Neural cell (in vitro differentiated cells): ENCODE measurements around the gene PCBP4. TPM values are rescaled to one million over a fixed set of nuclear protein-coding genes. Genes with fewer than 3 reads are reported as not detected.

Experiments used
- H2AFZ ChIP-seq: fragments of 200-600, 300-800 bp; sonication (generic), shearing (Covaris generic); 2 replicates; pipeline ENCODE4 v1.6.0; 2014; ENCODE audit warnings: low read depth, mild to moderate bottlenecking, antibody characterized with exemption, low read length, moderate library complexity
- H3F3A ChIP-seq: fragments of 200-600 bp; shearing (Covaris generic); 2 replicates; pipeline ENCODE4 v1.6.1; 2016; ENCODE audit warnings: mild to moderate bottlenecking, moderate library complexity, mixed read lengths, antibody characterized with exemption, low read length; ENCODE audit not compliant: insufficient read depth, poor library complexity, severe bottlenecking
- H3K27ac ChIP-seq: fragments of 200-600, 300-800 bp; sonication (generic), shearing (Covaris generic); 2 replicates; pipeline ENCODE4 v1.5.1; 2014; ENCODE audit warnings: mild to moderate bottlenecking, low read length, moderate library complexity
- H3K27me3 ChIP-seq: fragments of 300-800, 200-600 bp; sonication (generic), shearing (Covaris generic); 2 replicates; pipeline ENCODE4 v1.6.0; 2014; ENCODE audit warnings: mild to moderate bottlenecking, low read depth, low read length, moderate library complexity; ENCODE audit not compliant: insufficient read depth
- H3K36me3 ChIP-seq: fragments of 300-800, 200-600 bp; sonication (generic), shearing (Covaris generic); 2 replicates; pipeline ENCODE4 v1.5.1; 2014; ENCODE audit warnings: mild to moderate bottlenecking, antibody characterized with exemption, low read length, moderate library complexity; ENCODE audit not compliant: insufficient read depth
- H3K4me2 ChIP-seq: fragments of 300-800, 200-600 bp; sonication (generic), shearing (Covaris generic); 2 replicates; pipeline ENCODE4 v1.6.0; 2014; ENCODE audit warnings: mild to moderate bottlenecking, low read length
- H3K4me3 ChIP-seq: fragments of 300-800, 200-600 bp; sonication (generic), shearing (Covaris generic); 2 replicates; pipeline ENCODE4 v1.5.1; 2014; ENCODE audit warnings: mild to moderate bottlenecking, low read length, moderate library complexity
- H3K79me2 ChIP-seq: fragments of 200-600 bp; shearing (Covaris generic); replicated peaks from 2 replicates; pipeline ENCODE4 v1.6.0; 2014; ENCODE audit warnings: mild to moderate bottlenecking, low read length, moderate library complexity; ENCODE audit not compliant: insufficient read depth
- H3K9ac ChIP-seq: fragments of 300-800, 200-600 bp; sonication (generic), shearing (Covaris generic); 2 replicates; pipeline ENCODE4 v1.6.1; 2016; ENCODE audit warnings: mild to moderate bottlenecking, low read length, mixed read lengths
- H3K9me2 ChIP-seq: fragments of 200-600 bp; shearing (Covaris generic); 2 replicates; pipeline ENCODE4 v1.6.1; 2016; ENCODE audit warnings: mild to moderate bottlenecking, low read length, mixed read lengths; ENCODE audit not compliant: insufficient read depth
- H3K9me3 ChIP-seq: fragments of 200-600, 300-800 bp; sonication (generic), shearing (Covaris generic); 2 replicates; pipeline ENCODE4 v1.6.1; 2016; ENCODE audit warnings: mild to moderate bottlenecking, mixed run types, low read length, moderate library complexity, mixed read lengths
- H4K20me1 ChIP-seq: fragments of 200-600 bp; shearing (Covaris generic); 2 replicates; pipeline ENCODE4 v1.6.1; 2016; ENCODE audit warnings: mild to moderate bottlenecking, mixed run types; ENCODE audit not compliant: insufficient read depth
- EP300 ChIP-seq: fragments of 450-650 bp; conservative IDR thresholded peaks from 2 replicates; pipeline ENCODE4 v1.6.1; 2014; ENCODE audit warnings: antibody characterized with exemption, mild to moderate bottlenecking, moderate library complexity; ENCODE audit not compliant: poor library complexity, severe bottlenecking
- EZH2 ChIP-seq: fragments of 200-600, 300-800 bp; shearing (Covaris generic), sonication (generic); IDR thresholded peaks from 2 replicates; pipeline ENCODE4 v1.6.1; 2014; ENCODE audit warnings: antibody characterized with exemption, low read length, borderline replicate concordance, mild to moderate bottlenecking; ENCODE audit not compliant: insufficient read depth, poor library complexity, severe bottlenecking
- MXI1 ChIP-seq: fragments of 450-650 bp; conservative IDR thresholded peaks from 2 replicates; pipeline ENCODE4 v1.6.1; 2014; ENCODE audit warnings: antibody characterized with exemption, mild to moderate bottlenecking; ENCODE audit not compliant: poor library complexity, severe bottlenecking
- POLR2AphosphoS5 ChIP-seq: IDR thresholded peaks from 2 replicates; pipeline ENCODE4 v1.6.1; 2012
- RAD21 ChIP-seq: fragments of 450-650 bp; conservative IDR thresholded peaks from 2 replicates; pipeline ENCODE4 v1.6.1; 2014; ENCODE audit warnings: antibody characterized with exemption, mild to moderate bottlenecking, moderate library complexity
- SMC3 ChIP-seq: fragments of 450-650 bp; conservative IDR thresholded peaks from 2 replicates; pipeline ENCODE4 v1.6.1; 2014; ENCODE audit warnings: antibody characterized with exemption, mild to moderate bottlenecking, moderate library complexity; ENCODE audit not compliant: poor library complexity
- TAF1 ChIP-seq: IDR thresholded peaks from 2 replicates; pipeline ENCODE4 v1.6.1; 2012; ENCODE audit warnings: low read depth
- polyA plus RNA-seq: library from polyadenylated mRNA; depleted of rRNA; stranded (reverse); fragments of >200 nt; gene quantifications from 2 replicates; pipeline ENCODE4 v1.2.3, GENCODE V29; 2014
- TF ChIP-seq, protein P1 (sequence below): IDR thresholded peaks from 2 replicates; pipeline ENCODE4 v1.6.1; 2012; ENCODE audit warnings: borderline replicate concordance
- TF ChIP-seq, protein P2 (sequence below): fragments of 450-650 bp; IDR thresholded peaks from 2 replicates; pipeline ENCODE4 v1.5.1; 2014; ENCODE audit warnings: antibody characterized with exemption, mild to moderate bottlenecking, moderate library complexity; ENCODE audit not compliant: poor library complexity, severe bottlenecking

Gene PCBP4
- polyA plus RNA-seq, 1 donor from 2014 or later: 251 TPM

- H3K4me3 ChIP-seq: peak overlapping the region; percentile 74
- H3K27ac ChIP-seq: no peak overlapping the region
- no peaks in the 10 kb centered on the region for H3K36me3 ChIP-seq
- H3F3A ChIP-seq: no peaks in the 10 kb centered on the region
- TF ChIP-seq MXI1 (no peak), SMC3 (no peak), RAD21 (no peak), EZH2 (no peak), POLR2AphosphoS5 (no peak), TAF1 (no peak), EP300 (no peak)
- TF ChIP-seq, protein P1, sequence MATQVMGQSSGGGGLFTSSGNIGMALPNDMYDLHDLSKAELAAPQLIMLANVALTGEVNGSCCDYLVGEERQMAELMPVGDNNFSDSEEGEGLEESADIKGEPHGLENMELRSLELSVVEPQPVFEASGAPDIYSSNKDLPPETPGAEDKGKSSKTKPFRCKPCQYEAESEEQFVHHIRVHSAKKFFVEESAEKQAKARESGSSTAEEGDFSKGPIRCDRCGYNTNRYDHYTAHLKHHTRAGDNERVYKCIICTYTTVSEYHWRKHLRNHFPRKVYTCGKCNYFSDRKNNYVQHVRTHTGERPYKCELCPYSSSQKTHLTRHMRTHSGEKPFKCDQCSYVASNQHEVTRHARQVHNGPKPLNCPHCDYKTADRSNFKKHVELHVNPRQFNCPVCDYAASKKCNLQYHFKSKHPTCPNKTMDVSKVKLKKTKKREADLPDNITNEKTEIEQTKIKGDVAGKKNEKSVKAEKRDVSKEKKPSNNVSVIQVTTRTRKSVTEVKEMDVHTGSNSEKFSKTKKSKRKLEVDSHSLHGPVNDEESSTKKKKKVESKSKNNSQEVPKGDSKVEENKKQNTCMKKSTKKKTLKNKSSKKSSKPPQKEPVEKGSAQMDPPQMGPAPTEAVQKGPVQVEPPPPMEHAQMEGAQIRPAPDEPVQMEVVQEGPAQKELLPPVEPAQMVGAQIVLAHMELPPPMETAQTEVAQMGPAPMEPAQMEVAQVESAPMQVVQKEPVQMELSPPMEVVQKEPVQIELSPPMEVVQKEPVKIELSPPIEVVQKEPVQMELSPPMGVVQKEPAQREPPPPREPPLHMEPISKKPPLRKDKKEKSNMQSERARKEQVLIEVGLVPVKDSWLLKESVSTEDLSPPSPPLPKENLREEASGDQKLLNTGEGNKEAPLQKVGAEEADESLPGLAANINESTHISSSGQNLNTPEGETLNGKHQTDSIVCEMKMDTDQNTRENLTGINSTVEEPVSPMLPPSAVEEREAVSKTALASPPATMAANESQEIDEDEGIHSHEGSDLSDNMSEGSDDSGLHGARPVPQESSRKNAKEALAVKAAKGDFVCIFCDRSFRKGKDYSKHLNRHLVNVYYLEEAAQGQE: no peak
- TF ChIP-seq, protein P2, sequence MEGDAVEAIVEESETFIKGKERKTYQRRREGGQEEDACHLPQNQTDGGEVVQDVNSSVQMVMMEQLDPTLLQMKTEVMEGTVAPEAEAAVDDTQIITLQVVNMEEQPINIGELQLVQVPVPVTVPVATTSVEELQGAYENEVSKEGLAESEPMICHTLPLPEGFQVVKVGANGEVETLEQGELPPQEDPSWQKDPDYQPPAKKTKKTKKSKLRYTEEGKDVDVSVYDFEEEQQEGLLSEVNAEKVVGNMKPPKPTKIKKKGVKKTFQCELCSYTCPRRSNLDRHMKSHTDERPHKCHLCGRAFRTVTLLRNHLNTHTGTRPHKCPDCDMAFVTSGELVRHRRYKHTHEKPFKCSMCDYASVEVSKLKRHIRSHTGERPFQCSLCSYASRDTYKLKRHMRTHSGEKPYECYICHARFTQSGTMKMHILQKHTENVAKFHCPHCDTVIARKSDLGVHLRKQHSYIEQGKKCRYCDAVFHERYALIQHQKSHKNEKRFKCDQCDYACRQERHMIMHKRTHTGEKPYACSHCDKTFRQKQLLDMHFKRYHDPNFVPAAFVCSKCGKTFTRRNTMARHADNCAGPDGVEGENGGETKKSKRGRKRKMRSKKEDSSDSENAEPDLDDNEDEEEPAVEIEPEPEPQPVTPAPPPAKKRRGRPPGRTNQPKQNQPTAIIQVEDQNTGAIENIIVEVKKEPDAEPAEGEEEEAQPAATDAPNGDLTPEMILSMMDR: no peak
- H3K9me2 ChIP-seq: no peaks in the 10 kb centered on the region
- no peaks in the 10 kb centered on the region for H3K27me3 ChIP-seq
- H3K4me2 ChIP-seq: no peak overlapping the region
- no peak overlapping the region for H3K9ac ChIP-seq
- peaks cover 31% of the 10 kb centered on the region for H3K79me2 ChIP-seq
- no peak overlapping the region for H2AFZ ChIP-seq
- no peaks in the 10 kb centered on the region for H4K20me1 ChIP-seq
- H3K9me3 ChIP-seq: no peaks in the 10 kb centered on the region
Observed at GRCh38 chr3:51963951-51964451, 3.3 kb downstream of the PCBP4 start.

DNA sequence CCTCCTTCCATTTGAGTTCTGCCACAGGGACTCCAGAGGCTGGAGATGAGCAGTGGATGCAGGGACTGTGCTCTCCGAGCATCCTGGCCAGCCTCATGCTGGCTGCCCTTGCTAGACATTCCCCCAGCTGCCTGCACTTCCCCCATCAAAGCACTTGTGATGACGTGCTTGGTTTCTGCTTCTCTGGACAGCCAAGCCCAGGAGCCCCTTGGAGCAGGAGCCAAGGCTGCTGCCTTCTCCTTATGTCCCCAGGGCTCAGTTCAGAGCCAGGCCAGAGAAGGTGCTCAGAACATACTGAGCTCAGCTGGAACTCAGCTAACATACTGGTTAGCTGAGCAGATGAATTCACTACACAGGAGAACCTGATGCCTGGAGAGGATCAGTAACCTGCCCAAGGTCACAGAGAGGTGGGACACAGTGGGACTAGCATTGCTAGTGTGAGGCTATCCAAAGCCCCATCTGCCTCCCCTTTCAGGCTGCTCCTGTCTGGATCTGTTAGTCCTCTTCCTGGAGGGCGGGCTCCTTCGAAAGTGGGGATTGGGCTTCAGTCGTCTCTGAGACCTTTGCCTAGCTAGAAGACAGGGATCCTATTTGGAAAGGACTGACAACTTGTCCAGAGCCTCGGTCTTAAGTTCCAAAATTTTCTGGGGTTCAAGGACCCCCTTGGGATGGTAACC lies 4.3 kb downstream of the PCBP4 start:
- Histone ChIP-seq H3K4me3 (no peak overlapping the region), H3K79me2 (peaks cover 31% of the 10 kb centered on the region), H3F3A (no peaks in the 10 kb centered on the region), H3K27ac (no peak overlapping the region), H3K9ac (no peak overlapping the region), H2AFZ (no peak overlapping the region), H3K9me3 (no peaks in the 10 kb centered on the region), H3K27me3 (no peaks in the 10 kb centered on the region), H4K20me1 (no peaks in the 10 kb centered on the region), H3K9me2 (no peaks in the 10 kb centered on the region), H3K36me3 (no peaks in the 10 kb centered on the region), H3K4me2 (no peak overlapping the region)
- TF ChIP-seq POLR2AphosphoS5 (no peak), MXI1 (no peak), EZH2 (no peak), RAD21 (no peak), EP300 (no peak), TAF1 (no peak)
- TF ChIP-seq, protein P2: no peak
